Esophagus muscularis mucosa (tissue), 4 donors: ENCODE data around the gene DRP2. TPM values are rescaled to one million over a fixed set of nuclear protein-coding genes. Genes with fewer than 3 reads are reported as not detected.
A peak's percentile ranks its signal among the peaks of the same experiment; 100 is the strongest.

Experiments
- DNase-seq: peaks from one replicate; pipeline ENCODE4 v3.0.0-alpha.2; 2017; ENCODE audit errors: extremely low spot score
- H3K27ac ChIP-seq, 4 donors: fragments of 200-600 bp; sonication (generic); replicated peaks in 1 of 4; 1 replicate in 3 of 4; 2 replicates in 1 of 4; pipeline ENCODE4 v1.5.1; 2016 to 2019; ENCODE audit warnings: mild to moderate bottlenecking in 1 of 4
- H3K27me3 ChIP-seq, 4 donors: fragments of 200-600 bp; sonication (generic); one replicate each; pipeline versions ENCODE4 v1.5.1 to v1.6.0; 2016 to 2019
- H3K36me3 ChIP-seq, 4 donors: fragments of 200-600 bp; sonication (generic); one replicate each; pipeline ENCODE4 v1.5.1; 2016 to 2019
- H3K4me1 ChIP-seq, 4 donors: fragments of 200-600 bp; sonication (generic); one replicate each; pipeline ENCODE4 v1.5.1; 2016 to 2019
- H3K4me3 ChIP-seq, 4 donors: fragments of 200-600 bp; sonication (generic); 1 replicate in 2 of 4; 2 replicates in 2 of 4; pipeline ENCODE4 v1.5.1; 2016 to 2019; ENCODE audit warnings: mild to moderate bottlenecking in 4 of 4, moderate library complexity in 1 of 4
- H3K9me3 ChIP-seq, 4 donors: fragments of 200-600 bp; sonication (generic); 1 replicate in 3 of 4; 2 replicates in 1 of 4; pipeline ENCODE4 v1.5.1; 2016 to 2019
- EP300 ChIP-seq: sonication (generic); formaldehyde crosslinking; IDR thresholded peaks from one replicate; pipeline ENCODE4 v1.6.1; 2017; ENCODE audit warnings: antibody characterized with exemption
- POLR2A ChIP-seq: fragments of 450-650 bp; IDR thresholded peaks from one replicate; pipeline ENCODE4 v1.6.1; 2017; ENCODE audit warnings: antibody characterized with exemption, moderate library complexity, mild to moderate bottlenecking, low read depth
- POLR2AphosphoS5 ChIP-seq, 2 donors: sonication (generic); formaldehyde crosslinking; IDR thresholded peaks; one replicate each; pipeline ENCODE4 v1.6.1; 2017; ENCODE audit warnings: antibody characterized with exemption in 2 of 2
- WGBS: methylation state at CpG from one replicate; pipeline ENCODE4 v1.1.5; 2018; 5-methylcytosine and 5-hydroxymethylcytosine counted together
- intact Hi-C: fragments of 100-400 bp; cut with DNase I; formaldehyde crosslinking; loops from one replicate; pipeline ENCODE4 v1.15.1; 2023
- total RNA-seq, 4 donors: library from RNA; depleted of rRNA; stranded (reverse); fragments of >200 nt; gene quantifications; one replicate each; pipeline versions ENCODE4 v1.1.0 to v1.2.1, GENCODE V29; 2016
- TF ChIP-seq, protein P1 (sequence below), 3 experiments: fragments of 200-600 bp in 2 of 3; fragments of 450-650 bp in 1 of 3; sonication (generic) in 2 of 3; IDR thresholded peaks; one replicate each; pipeline ENCODE4 v1.5.1; 2017 to 2019; ENCODE audit warnings: antibody characterized with exemption in 3 of 3, mild to moderate bottlenecking in 2 of 3, moderate library complexity in 1 of 3

DRP2 gene
- total RNA-seq, 4 donors from 2014 or later = 0.42 to 0.97 (median 0.65) TPM

DNA sequence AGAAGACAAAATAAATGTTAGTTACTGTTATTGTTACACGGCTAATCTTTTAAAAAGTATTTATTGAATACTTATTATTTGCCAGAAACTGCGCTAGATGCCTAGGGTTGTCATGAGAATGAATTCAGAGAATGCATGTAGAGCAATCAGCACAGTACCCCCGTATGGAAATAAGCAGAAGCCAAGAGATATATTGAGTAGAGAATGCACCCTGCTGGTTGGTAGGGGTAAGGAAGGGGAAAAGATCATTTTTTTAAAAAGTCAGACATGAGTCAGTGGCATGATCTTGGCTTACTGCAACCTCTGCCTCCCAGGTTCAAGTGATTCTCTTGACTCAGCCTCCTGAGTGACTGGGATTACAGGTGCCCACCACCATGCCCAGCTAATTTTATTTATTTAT is 13.1 kb upstream of the DRP2 start:
- Histone ChIP-seq H3K36me3 (no peaks in the 10 kb centered on the region), H3K4me1 (peaks cover 0 to 17% (median 3%) of the 10 kb centered on the region in 4 donors), H3K27ac (no peak overlapping the region), H3K9me3 (no peaks in the 10 kb centered on the region), H3K4me3 (no peak overlapping the region), H3K27me3 (no peaks in the 10 kb centered on the region)
- DNase-seq = no peak
- intact Hi-C loops = loop anchor here (10.0 kb wide), 1 partner anchor 152 kb away; the partner anchor contains the start of gene TRMT2B
- TF ChIP-seq EP300 = no peak
- TF ChIP-seq, protein P1, sequence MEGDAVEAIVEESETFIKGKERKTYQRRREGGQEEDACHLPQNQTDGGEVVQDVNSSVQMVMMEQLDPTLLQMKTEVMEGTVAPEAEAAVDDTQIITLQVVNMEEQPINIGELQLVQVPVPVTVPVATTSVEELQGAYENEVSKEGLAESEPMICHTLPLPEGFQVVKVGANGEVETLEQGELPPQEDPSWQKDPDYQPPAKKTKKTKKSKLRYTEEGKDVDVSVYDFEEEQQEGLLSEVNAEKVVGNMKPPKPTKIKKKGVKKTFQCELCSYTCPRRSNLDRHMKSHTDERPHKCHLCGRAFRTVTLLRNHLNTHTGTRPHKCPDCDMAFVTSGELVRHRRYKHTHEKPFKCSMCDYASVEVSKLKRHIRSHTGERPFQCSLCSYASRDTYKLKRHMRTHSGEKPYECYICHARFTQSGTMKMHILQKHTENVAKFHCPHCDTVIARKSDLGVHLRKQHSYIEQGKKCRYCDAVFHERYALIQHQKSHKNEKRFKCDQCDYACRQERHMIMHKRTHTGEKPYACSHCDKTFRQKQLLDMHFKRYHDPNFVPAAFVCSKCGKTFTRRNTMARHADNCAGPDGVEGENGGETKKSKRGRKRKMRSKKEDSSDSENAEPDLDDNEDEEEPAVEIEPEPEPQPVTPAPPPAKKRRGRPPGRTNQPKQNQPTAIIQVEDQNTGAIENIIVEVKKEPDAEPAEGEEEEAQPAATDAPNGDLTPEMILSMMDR (IDR thresholded peaks at IDR 0.05) = peak; percentile 23 to 51 (median 41)
- 46% methylated on average over 3 of the region's 3 CpGs for WGBS

DNA sequence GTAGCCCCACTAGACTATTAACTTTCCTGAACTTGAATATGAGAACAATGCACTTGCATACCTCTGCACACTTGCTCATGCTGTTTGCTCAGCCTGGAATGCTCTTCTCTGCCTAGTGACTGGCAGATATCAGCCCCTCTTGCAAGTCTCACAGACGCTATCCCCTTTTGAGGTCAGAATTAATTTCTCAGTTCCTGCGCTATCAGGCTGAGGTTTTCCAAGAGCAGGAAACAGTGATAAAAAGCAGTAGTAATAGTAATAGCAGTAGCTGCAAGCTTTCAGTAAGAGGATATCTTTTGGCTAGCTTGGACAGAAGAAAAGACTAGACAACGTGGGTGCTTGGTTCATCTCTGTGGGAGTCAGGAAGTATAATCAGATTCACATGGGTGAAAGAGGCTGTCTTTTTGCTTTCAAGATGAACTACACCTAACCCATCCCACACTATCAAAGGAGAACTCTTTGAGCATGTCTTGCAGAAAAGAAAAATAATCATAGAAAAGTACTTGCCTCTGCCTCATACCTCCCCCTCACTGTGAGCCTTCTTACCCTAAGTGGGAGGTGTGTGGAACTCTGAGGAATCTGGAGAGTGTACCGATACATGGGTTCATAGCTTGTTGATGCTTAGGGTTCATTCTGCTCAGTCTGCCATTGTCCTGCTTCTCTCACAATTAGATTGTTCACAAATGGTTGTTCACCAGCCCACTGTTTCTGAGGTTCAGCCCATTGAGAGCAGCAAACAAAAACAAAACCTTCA is 11.3 kb upstream of the DRP2 start:
- peaks cover 0 to 21% (median 3%) of the 10 kb centered on the region in 4 donors for H3K4me1 ChIP-seq
- no peak for TF ChIP-seq POLR2A
- TF ChIP-seq, protein P1 (IDR thresholded peaks at IDR 0.05) = no peak
- no peak for TF ChIP-seq EP300
- no peak for TF ChIP-seq POLR2AphosphoS5 (IDR thresholded peaks at IDR 0.05)
- H3K9me3 ChIP-seq = no peaks in the 10 kb centered on the region
- H3K27me3 ChIP-seq = no peaks in the 10 kb centered on the region
- intact Hi-C loops = loop anchor here (10.0 kb wide), 1 partner anchor 154 kb away; the partner anchor contains the start of gene TRMT2B
- no peak for DNase-seq
- WGBS = 48% methylated on average over 4 of the region's 4 CpGs
- no peaks in the 10 kb centered on the region for H3K36me3 ChIP-seq
- no peak overlapping the region for H3K4me3 ChIP-seq
- no peak overlapping the region for H3K27ac ChIP-seq

GRCh38 chrX:101210630-101211029 is 9.0 kb upstream of the DRP2 start:
- H3K36me3 ChIP-seq = no peaks in the 10 kb centered on the region
- TF ChIP-seq, protein P1 (IDR thresholded peaks at IDR 0.05) = no peak
- TF ChIP-seq EP300 (no peak), POLR2AphosphoS5 (IDR thresholded peaks at IDR 0.05) (no peak), POLR2A (no peak)
- H3K9me3 ChIP-seq = no peaks in the 10 kb centered on the region
- no peak overlapping the region for H3K4me3 ChIP-seq
- DNase-seq = no peak
- H3K4me1 ChIP-seq = peaks cover 0 to 18% (median 0%) of the 10 kb centered on the region in 4 donors
- H3K27ac ChIP-seq = no peak overlapping the region
- no peaks in the 10 kb centered on the region for H3K27me3 ChIP-seq
- WGBS = 44% methylated on average over 1 of the region's 1 CpG
- intact Hi-C loops = no loop called here

DNA sequence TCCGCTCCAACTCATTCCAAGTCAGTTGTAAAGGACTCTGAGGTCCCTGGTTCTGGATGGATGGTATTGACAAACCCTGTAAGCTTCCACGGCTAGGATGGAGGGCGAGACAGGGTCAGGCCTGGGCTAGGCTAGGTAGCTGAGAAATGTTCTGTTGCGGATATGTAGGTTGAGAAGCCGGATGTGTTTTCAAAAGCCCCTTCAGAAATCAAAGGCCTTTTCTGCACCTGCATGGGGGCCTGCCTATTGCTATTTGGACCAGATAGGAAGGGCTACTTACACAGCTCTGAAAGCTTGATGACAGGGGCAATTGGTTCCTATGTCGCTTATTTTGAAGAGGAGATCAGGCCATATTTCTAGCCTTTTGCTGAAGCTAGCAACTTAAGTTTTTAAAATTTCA is 1.9 kb upstream of the DRP2 start:
- H3K9me3 ChIP-seq = no peaks in the 10 kb centered on the region
- no peaks in the 10 kb centered on the region for H3K27me3 ChIP-seq
- WGBS = 91% methylated on average over 6 of the region's 6 CpGs
- H3K36me3 ChIP-seq = no peaks in the 10 kb centered on the region
- TF ChIP-seq, protein P1 (IDR thresholded peaks at IDR 0.05) = no peak
- TF ChIP-seq POLR2AphosphoS5 (IDR thresholded peaks at IDR 0.05) (no peak), POLR2A (no peak), EP300 (no peak)
- intact Hi-C loops = no loop called here
- no peak for DNase-seq
- no peak overlapping the region for H3K27ac ChIP-seq
- H3K4me3 ChIP-seq = no peak overlapping the region
- H3K4me1 ChIP-seq = no peaks in the 10 kb centered on the region
